HepG2 (cell line): ENCODE measurements around the gene TUT4. TPM values are rescaled to one million over a fixed set of nuclear protein-coding genes. Genes with fewer than 3 reads are reported as not detected.

Experiments used
- ATAC-seq: fragments of 200-7000 bp; cut with Tn5 transposase; 3 replicates; pipeline ENCODE4 v1.9.1; 2020; ENCODE audit warnings: mild to moderate bottlenecking, moderate library complexity
- BruUV-seq: library from RNA; stranded (reverse); fragments of 400-500 nt; replicated peaks from 2 replicates; lab custom pipeline; 2021; lab: Mats Ljungman, UMichigan
- CTCF ChIA-PET: fragments of 300-600 bp; formaldehyde crosslinking; extraction: SDS; loops from one replicate; lab custom pipeline; 2021; ENCODE audit warnings: low total read pairs, inconsistent platforms, low intra/inter-chr PET ratio; lab: Yijun Ruan, JAX
- POLR2A ChIA-PET: fragments of 350-600 bp; sonication (Branson Sonifier 250); formaldehyde crosslinking; loops from one replicate; lab custom pipeline; 2020; ENCODE audit warnings: antibody characterized with exemption, inconsistent platforms; lab: Yijun Ruan, JAX
- DNase-seq: peaks from one replicate; pipeline ENCODE4 v3.0.0-alpha.2; 2015; ENCODE audit warnings: low spot score
- FAIRE-seq: peaks from 3 replicates; lab custom pipeline; 2011; peaks lifted over from hg19 to GRCh38; lab: Jason Lieb, UNC
- H2AFZ ChIP-seq: one replicate; pipeline ENCODE4 v1.6.1; 2011; ENCODE audit warnings: low read length, inconsistent platforms
- H3K27ac ChIP-seq: fragments of 300-600 bp; 3 replicates; pipeline ENCODE4 v1.8.0; 2011; ENCODE audit warnings: mixed run types, mild to moderate bottlenecking, mixed read lengths, low read length, inconsistent platforms; ENCODE audit not compliant: insufficient read depth; ENCODE audit errors: extremely low read length
- H3K27me3 ChIP-seq, 2 experiments: fragments of 200-600 bp in 1 of 2; 2 replicates in 1 of 2; 3 replicates in 1 of 2; pipeline versions ENCODE4 v1.6.0 to v1.8.0; 2011; ENCODE audit warnings: low read length in 2 of 2, mild to moderate bottlenecking in 2 of 2, moderate library complexity in 2 of 2, inconsistent platforms in 1 of 2; ENCODE audit not compliant: insufficient read depth in 2 of 2, control insufficient read depth in 1 of 2
- H3K36me3 ChIP-seq, 2 experiments: fragments of 200-600 bp in 1 of 2; replicated peaks in 1 of 2; 2 replicates in 1 of 2; 3 replicates in 1 of 2; pipeline versions ENCODE4 v1.5.1 to v1.8.0; 2011; ENCODE audit warnings: low read length in 2 of 2, inconsistent platforms in 1 of 2; ENCODE audit not compliant: insufficient read depth in 2 of 2, control insufficient read depth in 1 of 2
- H3K4me1 ChIP-seq: 2 replicates; pipeline ENCODE4 v1.5.1; 2012; ENCODE audit warnings: low read length, inconsistent platforms; ENCODE audit not compliant: insufficient read depth
- H3K4me2 ChIP-seq: 2 replicates; pipeline ENCODE4 v1.6.0; 2011; ENCODE audit warnings: low read depth, low read length, inconsistent platforms
- H3K4me3 ChIP-seq, 3 experiments: fragments of 200-600 bp in 1 of 3; sonication (generic), shearing (Covaris generic) in 1 of 3; replicated peaks in 1 of 3; 2 replicates each; pipeline ENCODE4 v1.5.1; 2011 to 2016; ENCODE audit warnings: low read length in 3 of 3, inconsistent platforms in 2 of 3, low read depth in 2 of 3, mild to moderate bottlenecking in 2 of 3, control low read depth in 1 of 3, mixed read lengths in 1 of 3; ENCODE audit not compliant: insufficient read depth in 1 of 3
- H3K79me2 ChIP-seq: one replicate; pipeline ENCODE4 v1.6.1; 2011; ENCODE audit warnings: low read length, inconsistent platforms; ENCODE audit not compliant: insufficient read depth
- H3K9ac ChIP-seq: 2 replicates; pipeline ENCODE4 v1.6.0; 2011; ENCODE audit warnings: mild to moderate bottlenecking, low read depth, low read length, inconsistent platforms; ENCODE audit not compliant: insufficient read depth
- H3K9me3 ChIP-seq: 2 replicates; pipeline ENCODE4 v1.5.1; 2012; ENCODE audit warnings: mild to moderate bottlenecking, low read length
- H4K20me1 ChIP-seq: 2 replicates; pipeline ENCODE4 v1.6.0; 2011; ENCODE audit warnings: inconsistent platforms, mild to moderate bottlenecking, low read length, moderate library complexity; ENCODE audit not compliant: insufficient read depth
- ETV5 ChIP-seq: IDR thresholded peaks from 2 replicates; pipeline ENCODE4 v1.6.1; 2018; ENCODE audit warnings: missing biosample characterization, missing genetic modification reagents, inconsistent platforms, borderline replicate concordance
- FOXC1 ChIP-seq: sonication (generic); formaldehyde crosslinking; IDR thresholded peaks from 2 replicates; pipeline ENCODE4 v1.8.0; 2022; ENCODE audit warnings: mild to moderate bottlenecking, missing genetic modification reagents, borderline replicate concordance
- GPN1 ChIP-seq: sonication (generic); formaldehyde crosslinking; IDR thresholded peaks from 2 replicates; pipeline ENCODE4 v1.5.1; 2020; ENCODE audit warnings: missing genetic modification reagents, borderline replicate concordance
- HOXD1 ChIP-seq: sonication (generic); formaldehyde crosslinking; IDR thresholded peaks from 2 replicates; pipeline ENCODE4 v1.5.0; 2020; ENCODE audit warnings: missing genetic modification reagents
- IKZF1 ChIP-seq: fragments of 450-650 bp; IDR thresholded peaks from 2 replicates; pipeline ENCODE4 v1.7.1; 2016
- KMT2A ChIP-seq: sonication (generic); formaldehyde crosslinking; IDR thresholded peaks from 2 replicates; pipeline ENCODE4 v1.4.0; 2020; ENCODE audit warnings: missing genetic modification reagents
- NCOA2 ChIP-seq: sonication (generic); formaldehyde crosslinking; IDR thresholded peaks from 2 replicates; pipeline ENCODE4 v1.8.0; 2022; ENCODE audit warnings: inconsistent platforms
- NFRKB ChIP-seq: fragments of 450-650 bp; IDR thresholded peaks from 2 replicates; pipeline ENCODE4 v1.6.1; 2017
- PRDM4 ChIP-seq: sonication (generic); formaldehyde crosslinking; IDR thresholded peaks from 2 replicates; pipeline ENCODE4 v1.9.0; 2021; ENCODE audit warnings: missing genetic modification reagents, borderline replicate concordance
- RBM22 ChIP-seq: fragments of 200-400 bp; formaldehyde crosslinking; optimal IDR thresholded peaks from 2 replicates; pipeline ENCODE3; 2017; ENCODE audit warnings: mild to moderate bottlenecking, low read length, moderate library complexity
- SMARCE1 ChIP-seq: fragments of 450-650 bp; IDR thresholded peaks from 2 replicates; pipeline ENCODE4 v1.6.1; 2017; ENCODE audit warnings: borderline replicate concordance
- THAP11 ChIP-seq: IDR thresholded peaks from 2 replicates; pipeline ENCODE4 v1.6.1; 2016; ENCODE audit warnings: missing biosample characterization, missing genetic modification reagents
- ZFP37 ChIP-seq: sonication (generic); formaldehyde crosslinking; IDR thresholded peaks from 2 replicates; pipeline ENCODE4 v1.4.0; 2020; ENCODE audit warnings: missing genetic modification reagents, borderline replicate concordance
- ZMYM3 ChIP-seq: sonication (generic); formaldehyde crosslinking; IDR thresholded peaks from 2 replicates; pipeline ENCODE4 v1.5.1; 2020; ENCODE audit warnings: mild to moderate bottlenecking, missing genetic modification reagents
- ZNF136 ChIP-seq: sonication (generic); formaldehyde crosslinking; IDR thresholded peaks from 2 replicates; pipeline ENCODE4 v1.8.1; 2022; ENCODE audit warnings: low read depth, mild to moderate bottlenecking, moderate library complexity, missing genetic modification reagents
- ZNF253 ChIP-seq: sonication (generic); formaldehyde crosslinking; IDR thresholded peaks from 2 replicates; pipeline ENCODE4 v1.8.0; 2022; ENCODE audit warnings: mild to moderate bottlenecking, missing genetic modification reagents, borderline replicate concordance
- ZNF263 ChIP-seq: sonication (generic); formaldehyde crosslinking; IDR thresholded peaks from 2 replicates; pipeline ENCODE4 v1.4.0; 2020; ENCODE audit warnings: missing genetic modification reagents
- ZNF329 ChIP-seq: sonication (generic); formaldehyde crosslinking; IDR thresholded peaks from 2 replicates; pipeline ENCODE4 v1.9.0; 2021; ENCODE audit warnings: low read depth, mild to moderate bottlenecking, missing genetic modification reagents
- ZNF331 ChIP-seq: sonication (generic); formaldehyde crosslinking; IDR thresholded peaks from 2 replicates; pipeline ENCODE4 v1.4.0; 2020; ENCODE audit warnings: missing genetic modification reagents
- ZNF589 ChIP-seq: sonication (generic); formaldehyde crosslinking; conservative IDR thresholded peaks from 2 replicates; pipeline ENCODE4 v1.8.0; 2022; ENCODE audit warnings: mild to moderate bottlenecking, moderate library complexity, missing genetic modification reagents
- ZNF761 ChIP-seq: sonication (generic); formaldehyde crosslinking; conservative IDR thresholded peaks from 2 replicates; pipeline ENCODE4 v1.4.0; 2020; ENCODE audit warnings: mild to moderate bottlenecking, missing genetic modification reagents
- ZSCAN25 ChIP-seq: sonication (generic); formaldehyde crosslinking; IDR thresholded peaks from 2 replicates; pipeline ENCODE4 v1.8.0; 2022; ENCODE audit warnings: mild to moderate bottlenecking, missing genetic modification reagents
- in situ Hi-C: cut with HindIII; loops from 2 replicates; pipeline ENCODE4 v1.10.0; 2017; ENCODE audit warnings: low pct_unique_long_range_greater_than_20kb; ENCODE audit not compliant: extremely low pct_ligation_motif_present
- intact Hi-C: fragments of 100-400 bp; cut with micrococcal nuclease; formaldehyde crosslinking; loops from one replicate; pipeline ENCODE4 v1.10.0; 2022; ENCODE audit not compliant: unreplicated experiment
- polyA plus RNA-seq, 8 experiments: library from polyadenylated mRNA; depleted of rRNA in 3 of 8; stranded (reverse) in 7 of 8; unstranded in 1 of 8; fragments of >200 nt; fragmentation: Illumina TruSeq in 4 of 8; extraction: Trizol in 4 of 8; gene quantifications; 2 replicates each; pipeline versions ENCODE4 v1.2.1 to v1.2.3, GENCODE V29; 2011 to 2016; ENCODE audit warnings: low read depth in 4 of 8, missing spikeins in 1 of 8, mixed read lengths in 1 of 8; ENCODE audit not compliant: insufficient read depth in 1 of 8
- total RNA-seq, 5 experiments: library from RNA; depleted of rRNA; stranded (reverse); fragments of >200 nt; fragmentation: Illumina TruSeq; extraction: Trizol; gene quantifications; 2 replicates each; pipeline ENCODE4 v1.2.3, GENCODE V29; 2016; ENCODE audit warnings: low read depth in 1 of 5
- TF ChIP-seq, protein P1 (sequence below): sonication (generic); formaldehyde crosslinking; IDR thresholded peaks from 2 replicates; pipeline ENCODE4 v1.4.0; 2020; ENCODE audit warnings: mild to moderate bottlenecking, missing genetic modification reagents

Gene TUT4
- total and polyA plus RNA-seq, 2 of the 13 experiments (the other 11 are each of a cell fraction or from before 2014, with no cell fraction given), result 44.7 to 53.5 TPM

- TF ChIP-seq RBM22, result no peak
- no peak for TF ChIP-seq ZNF253 (CRISPR knock-in tag)
- TF ChIP-seq ZNF761 (CRISPR knock-in tag), result no peak
- no peak for TF ChIP-seq ZSCAN25
- TF ChIP-seq ETV5 (CRISPR knock-in tag), result no peak
- TF ChIP-seq HOXD1 (CRISPR knock-in tag), result no peak
- TF ChIP-seq, protein P1, sequence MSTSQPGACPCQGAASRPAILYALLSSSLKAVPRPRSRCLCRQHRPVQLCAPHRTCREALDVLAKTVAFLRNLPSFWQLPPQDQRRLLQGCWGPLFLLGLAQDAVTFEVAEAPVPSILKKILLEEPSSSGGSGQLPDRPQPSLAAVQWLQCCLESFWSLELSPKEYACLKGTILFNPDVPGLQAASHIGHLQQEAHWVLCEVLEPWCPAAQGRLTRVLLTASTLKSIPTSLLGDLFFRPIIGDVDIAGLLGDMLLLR (CRISPR knock-in tag), result no peak
These were observed 128.1 kb downstream of the TUT4 start (continued) for GRCh38 chr1:52424813-52425212.

GRCh38 chr1:52424231-52424636 lies 128.7 kb downstream of the TUT4 start:
- CTCF ChIA-PET, result no interaction called here
- Histone ChIP-seq H4K20me1 (no peaks in the 10 kb centered on the region), H3K27me3 (no peaks in the 10 kb centered on the region), H3K9ac (no peak overlapping the region), H3K79me2 (no peaks in the 10 kb centered on the region), H3K27ac (no peak overlapping the region), H2AFZ (no peak overlapping the region), H3K4me3 (no peak overlapping the region), H3K36me3 (peaks cover 3 to 45% of the 10 kb centered on the region in 2 experiments), H3K9me3 (no peaks in the 10 kb centered on the region), H3K4me1 (no peaks in the 10 kb centered on the region), H3K4me2 (no peak overlapping the region)
- FAIRE-seq, result no peak
- intact Hi-C loops, result no loop called here
- in situ Hi-C loops, result no loop called here
- POLR2A ChIA-PET, result no interaction called here
- BruUV-seq, result no TSS peak
- no peak for TF ChIP-seq FOXC1 (CRISPR knock-in tag)
- no peak for TF ChIP-seq ZNF329 (CRISPR knock-in tag)
- TF ChIP-seq NCOA2 (CRISPR knock-in tag), result no peak
- no peak for TF ChIP-seq ZNF331 (CRISPR knock-in tag)
- TF ChIP-seq ZFP37 (CRISPR knock-in tag), result no peak
- TF ChIP-seq PRDM4 (CRISPR knock-in tag), result no peak
- TF ChIP-seq IKZF1, result no peak
- no peak for TF ChIP-seq GPN1 (CRISPR knock-in tag)
- TF ChIP-seq ZNF136 (CRISPR knock-in tag), result no peak
- no peak for TF ChIP-seq THAP11 (CRISPR knock-in tag)
- no peak for TF ChIP-seq SMARCE1
- no peak for TF ChIP-seq ZMYM3
- TF ChIP-seq NFRKB, result no peak
- no peak for TF ChIP-seq KMT2A (CRISPR knock-in tag)
- no peak for TF ChIP-seq ZNF589 (CRISPR knock-in tag)
- TF ChIP-seq ZNF263, result no peak
- ATAC-seq, result no peak
- no peak for DNase-seq
